Ishikawa (cell line): ENCODE data around the gene POU3F3.

ENCODE experiments used
- CEBPB ChIP-seq: IDR thresholded peaks from 2 replicates; pipeline ENCODE4 v1.6.1; 2012
- CREB1 ChIP-seq: IDR thresholded peaks from 2 replicates; pipeline ENCODE4 v1.6.1; 2012; ENCODE audit warnings: low read depth
- EGR1 ChIP-seq: IDR thresholded peaks from 2 replicates; pipeline ENCODE4 v1.6.1; 2012
- EP300 ChIP-seq: IDR thresholded peaks from 2 replicates; pipeline ENCODE4 v1.6.1; 2012; ENCODE audit warnings: borderline replicate concordance
- FOXM1 ChIP-seq: IDR thresholded peaks from 2 replicates; pipeline ENCODE4 v1.6.1; 2012; ENCODE audit warnings: low read depth, borderline replicate concordance
- NFIC ChIP-seq: IDR thresholded peaks from 2 replicates; pipeline ENCODE4 v1.6.1; 2012
- RAD21 ChIP-seq: IDR thresholded peaks from 2 replicates; pipeline ENCODE4 v1.6.1; 2012; ENCODE audit warnings: low read depth
- TAF1 ChIP-seq: IDR thresholded peaks from 2 replicates; pipeline ENCODE4 v1.6.1; 2012; ENCODE audit warnings: low read depth, mild to moderate bottlenecking
- TCF12 ChIP-seq: IDR thresholded peaks from 2 replicates; pipeline ENCODE4 v1.6.1; 2012; ENCODE audit warnings: low read depth
- TEAD4 ChIP-seq: IDR thresholded peaks from 2 replicates; pipeline ENCODE4 v1.6.1; 2012
- YY1 ChIP-seq: IDR thresholded peaks from 2 replicates; pipeline ENCODE4 v1.6.1; 2012; ENCODE audit warnings: low read depth
- ZBTB7A ChIP-seq: IDR thresholded peaks from 2 replicates; pipeline ENCODE4 v1.6.1; 2012; ENCODE audit warnings: low read depth
- TF ChIP-seq, protein P1 (sequence below): IDR thresholded peaks from 2 replicates; pipeline ENCODE4 v1.6.1; 2012; ENCODE audit warnings: low read depth, mild to moderate bottlenecking
- TF ChIP-seq, protein P2 (sequence below): IDR thresholded peaks from 2 replicates; pipeline ENCODE4 v1.6.1; 2012
- TF ChIP-seq, protein P3 (sequence below): IDR thresholded peaks from 2 replicates; pipeline ENCODE4 v1.6.1; 2012

The POU3F3 gene

DNA sequence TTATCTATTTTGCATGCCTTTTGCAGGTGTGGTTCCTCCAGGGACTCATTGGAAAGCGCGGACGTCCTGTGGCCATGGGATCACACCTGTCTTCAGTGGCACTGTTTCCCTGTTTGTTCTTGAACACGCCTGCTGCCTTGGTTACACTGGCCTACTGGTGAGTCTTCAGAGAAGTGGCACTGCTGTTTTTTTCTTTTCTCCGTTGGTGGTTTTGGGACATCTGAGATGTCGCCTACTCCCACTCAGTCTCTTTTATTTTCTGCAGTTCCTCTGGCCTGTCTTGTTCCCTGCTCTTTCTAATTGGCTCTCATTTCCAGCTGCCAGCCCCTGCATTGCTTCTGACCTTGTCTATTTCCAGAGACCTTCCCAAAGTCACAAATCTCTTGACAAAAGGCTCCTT is 35.7 kb upstream of the POU3F3 start:
- TF ChIP-seq, protein P1, sequence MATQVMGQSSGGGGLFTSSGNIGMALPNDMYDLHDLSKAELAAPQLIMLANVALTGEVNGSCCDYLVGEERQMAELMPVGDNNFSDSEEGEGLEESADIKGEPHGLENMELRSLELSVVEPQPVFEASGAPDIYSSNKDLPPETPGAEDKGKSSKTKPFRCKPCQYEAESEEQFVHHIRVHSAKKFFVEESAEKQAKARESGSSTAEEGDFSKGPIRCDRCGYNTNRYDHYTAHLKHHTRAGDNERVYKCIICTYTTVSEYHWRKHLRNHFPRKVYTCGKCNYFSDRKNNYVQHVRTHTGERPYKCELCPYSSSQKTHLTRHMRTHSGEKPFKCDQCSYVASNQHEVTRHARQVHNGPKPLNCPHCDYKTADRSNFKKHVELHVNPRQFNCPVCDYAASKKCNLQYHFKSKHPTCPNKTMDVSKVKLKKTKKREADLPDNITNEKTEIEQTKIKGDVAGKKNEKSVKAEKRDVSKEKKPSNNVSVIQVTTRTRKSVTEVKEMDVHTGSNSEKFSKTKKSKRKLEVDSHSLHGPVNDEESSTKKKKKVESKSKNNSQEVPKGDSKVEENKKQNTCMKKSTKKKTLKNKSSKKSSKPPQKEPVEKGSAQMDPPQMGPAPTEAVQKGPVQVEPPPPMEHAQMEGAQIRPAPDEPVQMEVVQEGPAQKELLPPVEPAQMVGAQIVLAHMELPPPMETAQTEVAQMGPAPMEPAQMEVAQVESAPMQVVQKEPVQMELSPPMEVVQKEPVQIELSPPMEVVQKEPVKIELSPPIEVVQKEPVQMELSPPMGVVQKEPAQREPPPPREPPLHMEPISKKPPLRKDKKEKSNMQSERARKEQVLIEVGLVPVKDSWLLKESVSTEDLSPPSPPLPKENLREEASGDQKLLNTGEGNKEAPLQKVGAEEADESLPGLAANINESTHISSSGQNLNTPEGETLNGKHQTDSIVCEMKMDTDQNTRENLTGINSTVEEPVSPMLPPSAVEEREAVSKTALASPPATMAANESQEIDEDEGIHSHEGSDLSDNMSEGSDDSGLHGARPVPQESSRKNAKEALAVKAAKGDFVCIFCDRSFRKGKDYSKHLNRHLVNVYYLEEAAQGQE = no peak
- TF ChIP-seq CREB1 (no peak), CEBPB (no peak), RAD21 (no peak), EGR1 (no peak), YY1 (no peak), TCF12 (no peak)
- TF ChIP-seq, protein P2, sequence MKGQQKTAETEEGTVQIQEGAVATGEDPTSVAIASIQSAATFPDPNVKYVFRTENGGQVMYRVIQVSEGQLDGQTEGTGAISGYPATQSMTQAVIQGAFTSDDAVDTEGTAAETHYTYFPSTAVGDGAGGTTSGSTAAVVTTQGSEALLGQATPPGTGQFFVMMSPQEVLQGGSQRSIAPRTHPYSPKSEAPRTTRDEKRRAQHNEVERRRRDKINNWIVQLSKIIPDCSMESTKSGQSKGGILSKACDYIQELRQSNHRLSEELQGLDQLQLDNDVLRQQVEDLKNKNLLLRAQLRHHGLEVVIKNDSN = no peak

DNA sequence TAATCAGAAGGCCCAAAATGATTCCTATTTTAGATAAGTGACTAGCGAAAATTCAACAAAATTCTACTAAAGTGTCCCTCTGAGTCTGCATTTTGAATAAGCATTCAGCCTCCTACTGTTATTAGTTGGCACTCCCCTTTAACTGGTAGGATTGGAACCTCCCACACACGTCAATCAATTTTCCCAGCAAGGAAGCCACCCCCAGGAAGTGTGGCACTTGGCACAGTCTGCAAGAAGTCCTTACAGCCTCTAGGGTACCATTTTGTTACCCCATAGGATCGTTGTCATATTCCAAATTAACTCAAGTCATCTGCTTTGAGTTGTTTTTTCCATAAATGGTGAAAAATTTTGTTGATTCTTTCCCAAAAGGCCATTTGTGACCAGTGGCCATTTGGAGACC is 33.8 kb upstream of the POU3F3 start:
- TF ChIP-seq YY1 (no peak), EP300 (no peak), TEAD4 (no peak), TAF1 (no peak), NFIC (no peak)

DNA sequence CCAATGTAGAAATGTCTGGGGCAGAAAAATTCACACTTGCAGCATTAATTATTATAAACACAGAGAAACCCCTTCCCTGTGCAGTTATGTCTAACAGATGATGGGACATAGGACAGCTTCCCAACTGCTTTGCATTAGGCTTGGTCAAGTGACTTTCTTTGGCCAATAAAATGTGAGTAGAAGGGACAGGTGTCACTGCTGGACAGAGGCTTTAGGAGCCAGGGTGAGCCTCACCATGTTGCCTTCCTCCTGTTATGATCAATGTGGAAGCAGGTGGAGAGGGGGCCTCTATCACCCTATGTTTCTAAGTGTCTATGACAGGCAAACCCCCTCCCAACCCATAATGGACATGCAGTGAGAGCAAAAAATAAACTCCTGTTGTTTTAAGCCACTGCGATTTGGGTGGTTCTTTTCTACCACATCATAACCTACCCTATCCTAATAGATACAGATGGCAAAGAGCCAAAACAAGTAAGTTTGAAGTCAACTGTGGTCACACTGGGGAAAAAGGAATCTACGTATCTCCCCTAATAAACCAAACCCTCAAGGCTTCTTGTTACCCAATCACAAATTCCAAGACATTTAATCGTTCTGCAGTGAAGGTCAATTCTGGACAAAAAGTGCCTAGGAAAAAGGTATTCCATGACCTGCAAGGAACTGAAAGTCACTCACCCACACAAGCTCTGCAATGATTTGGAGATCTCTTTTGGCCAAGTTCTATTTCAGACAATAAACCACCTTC is 28.6 kb upstream of the POU3F3 start:
- TF ChIP-seq TAF1 (no peak), CEBPB (no peak), CREB1 (no peak)

DNA sequence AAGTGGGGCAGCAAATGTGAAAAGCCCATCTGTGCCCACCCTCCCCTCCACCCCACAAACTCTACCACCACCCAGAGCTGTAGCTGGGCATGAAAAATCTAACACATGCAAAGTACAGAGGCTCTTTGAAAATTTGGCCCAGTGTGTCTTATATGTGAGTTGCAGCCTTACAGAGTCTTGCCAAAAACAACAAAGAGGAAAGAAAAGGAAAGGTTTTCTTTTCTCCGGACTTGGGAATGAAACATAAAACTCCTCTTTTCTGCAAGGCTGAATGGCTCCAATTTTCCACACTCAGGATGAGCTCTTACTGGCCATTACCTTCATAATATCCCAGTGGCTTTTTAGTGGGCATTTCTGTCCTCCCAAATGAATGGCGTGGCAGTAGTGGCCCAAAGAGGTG is 27.9 kb upstream of the POU3F3 start:
- TF ChIP-seq ZBTB7A (no peak), TCF12 (no peak), CEBPB (no peak), TAF1 (no peak), EP300 (no peak), RAD21 (no peak), FOXM1 (no peak)
- TF ChIP-seq, protein P2 = no peak
- TF ChIP-seq, protein P1 = no peak

DNA sequence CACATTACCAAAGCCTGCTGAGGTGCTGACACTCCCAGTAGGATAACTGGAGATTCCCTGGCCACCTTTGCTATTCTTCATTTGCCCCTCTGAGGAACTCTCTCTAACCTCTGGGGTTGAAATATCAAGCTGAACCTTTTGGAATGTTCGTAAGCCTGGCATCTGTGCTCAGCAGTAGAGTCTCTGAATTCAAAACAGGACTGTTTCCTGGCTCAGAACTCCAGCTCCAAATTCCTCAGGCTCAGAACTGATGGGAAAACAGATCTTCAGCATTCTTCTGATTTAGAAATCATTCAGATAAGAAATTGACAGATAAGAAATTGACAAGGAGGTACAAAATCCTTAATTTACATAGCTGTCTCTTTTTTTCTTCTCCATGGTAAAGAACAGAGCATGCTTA is 22.2 kb upstream of the POU3F3 start:
- TF ChIP-seq EP300 (no peak), FOXM1 (no peak), TEAD4 (no peak), EGR1 (no peak), NFIC (no peak), TCF12 (no peak), CREB1 (no peak), CEBPB (no peak), RAD21 (no peak), TAF1 (no peak), ZBTB7A (no peak), YY1 (no peak)
- TF ChIP-seq, protein P2 = no peak
- TF ChIP-seq, protein P1 = no peak
- TF ChIP-seq, protein P3, sequence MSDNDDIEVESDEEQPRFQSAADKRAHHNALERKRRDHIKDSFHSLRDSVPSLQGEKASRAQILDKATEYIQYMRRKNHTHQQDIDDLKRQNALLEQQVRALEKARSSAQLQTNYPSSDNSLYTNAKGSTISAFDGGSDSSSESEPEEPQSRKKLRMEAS = no peak
